Kidney (tissue), 14 donors: ENCODE results near the gene SLC4A8. TPM values are rescaled to one million over a fixed set of nuclear protein-coding genes. Genes with fewer than 3 reads are reported as not detected.
A peak's percentile ranks its signal among the peaks of the same experiment; 100 is the strongest.

ENCODE experiments used
- DNase-seq, 5 donors: peaks; one replicate each; pipeline ENCODE4 v3.0.0-alpha.2; 2013 to 2020
- FAIRE-seq: peaks from 2 replicates; lab custom pipeline; 2012; peaks lifted over from hg19 to GRCh38; lab: Jason Lieb, UNC
- H3K27ac ChIP-seq, 2 donors: one replicate each; pipeline ENCODE4 v1.7.0; 2013; ENCODE audit warnings: low read depth in 2 of 2, low read length in 2 of 2, inconsistent platforms in 1 of 2
- H3K27me3 ChIP-seq: one replicate; pipeline ENCODE4 v1.7.1; 2013; ENCODE audit warnings: low read length, inconsistent platforms; ENCODE audit not compliant: control insufficient read depth, insufficient read depth
- H3K36me3 ChIP-seq, 3 donors: one replicate each; pipeline versions ENCODE4 v1.7.0 to v1.7.1; 2013; ENCODE audit warnings: low read length in 3 of 3, control low read depth in 1 of 3, inconsistent platforms in 1 of 3; ENCODE audit not compliant: insufficient read depth in 3 of 3, control insufficient read depth in 2 of 3
- H3K4me1 ChIP-seq, 3 donors: one replicate each; pipeline versions ENCODE4 v1.7.0 to v1.7.1; 2013; ENCODE audit warnings: low read length in 3 of 3, inconsistent platforms in 1 of 3, low read depth in 1 of 3; ENCODE audit not compliant: control insufficient read depth in 2 of 3, insufficient read depth in 2 of 3
- H3K4me3 ChIP-seq, 3 donors: one replicate each; pipeline versions ENCODE4 v1.7.0 to v1.8.1; 2013; ENCODE audit warnings: low read length in 3 of 3, control low read depth in 1 of 3, inconsistent platforms in 1 of 3
- H3K9ac ChIP-seq, 3 donors: one replicate each; pipeline versions ENCODE4 v1.7.0 to v1.7.1; 2013; ENCODE audit warnings: low read length in 3 of 3, control low read depth in 1 of 3, inconsistent platforms in 1 of 3
- H3K9me3 ChIP-seq, 3 donors: one replicate each; pipeline versions ENCODE4 v1.7.0 to v1.7.1; 2013; ENCODE audit warnings: low read length in 3 of 3, control low read depth in 1 of 3, inconsistent platforms in 1 of 3; ENCODE audit not compliant: control insufficient read depth in 2 of 3, insufficient read depth in 1 of 3
- intact Hi-C: fragments of 100-400 bp; cut with DNase I; formaldehyde crosslinking; loops from one replicate; pipeline ENCODE4 v1.11.1; 2022
- polyA plus RNA-seq: library from polyadenylated mRNA; stranded (reverse); fragments of 350-450 nt; fragmentation: Illumina TruSeq; extraction: RNeasy Lipid Tissue Mini Kit (QIAGEN cat#74804); gene quantifications from one replicate; pipeline ENCODE4 v1.2.3, GENCODE V29; 2014; ENCODE audit warnings: low read depth, low replicate concordance; ENCODE audit not compliant: insufficient read depth
- total RNA-seq: library from RNA; stranded (reverse); fragmentation: NEBNext Ultra II Directional; extraction: Animal tissue kit (Norgen Biotek cat#: 25700); gene quantifications from one replicate; pipeline ENCODE4 v1.2.1, GENCODE V29; 2021
- TF ChIP-seq, protein P1 (sequence below): IDR thresholded peaks from 3 replicates; pipeline ENCODE4 v1.5.1; 2012; ENCODE audit warnings: mild to moderate bottlenecking, moderate library complexity, borderline replicate concordance; ENCODE audit not compliant: insufficient read depth; ENCODE audit errors: extremely low read depth
- donor health status: control.
- donor health status: control.
- donor health status: control.
- donor health status: control.
- donor health status: control.
- donor health status: DM: yes; HTN: yes; CAD: no.
- donor health status: Normal renal cell carcinoma (clear cell type).

The SLC4A8 gene
- total and polyA plus RNA-seq, 2 donors from 2014 or later, result 2.4 to 3.4 TPM

DNA sequence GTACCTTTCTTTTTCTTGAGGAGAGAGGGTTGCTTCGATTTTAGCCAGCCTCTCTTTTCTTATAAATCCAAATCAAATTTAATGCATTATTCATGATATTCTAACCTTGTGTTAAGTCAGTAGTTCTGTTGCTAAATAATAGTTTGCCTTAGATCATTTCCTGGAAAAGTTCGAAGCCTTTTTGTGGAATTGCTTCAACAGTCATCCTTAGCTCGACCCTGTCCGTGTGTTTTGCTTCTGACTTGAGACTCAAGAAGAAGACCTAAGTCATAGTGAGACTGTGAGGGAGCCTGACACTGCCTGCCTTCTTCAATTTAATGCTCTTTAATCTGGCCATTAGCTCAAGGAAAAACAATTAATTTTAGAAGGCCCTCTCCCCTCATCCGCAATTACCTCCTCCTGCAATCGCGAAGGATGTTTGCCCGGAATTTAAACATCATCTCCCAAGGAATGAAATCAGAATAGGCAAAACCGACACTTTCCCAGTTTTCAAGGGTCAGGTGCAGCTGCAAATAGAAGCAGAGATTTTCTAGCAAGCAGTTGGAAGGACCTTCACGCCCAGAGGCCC lies 453 bp upstream of the SLC4A8 start:
- peak in 1 of 5 donors; percentile 16 for DNase-seq
- no peak overlapping the region for H3K27ac ChIP-seq
- no peaks in the 10 kb centered on the region for H3K27me3 ChIP-seq
- FAIRE-seq, result no peak
- no peak overlapping the region for H3K9ac ChIP-seq
- no peaks in the 10 kb centered on the region for H3K9me3 ChIP-seq
- TF ChIP-seq, protein P1, sequence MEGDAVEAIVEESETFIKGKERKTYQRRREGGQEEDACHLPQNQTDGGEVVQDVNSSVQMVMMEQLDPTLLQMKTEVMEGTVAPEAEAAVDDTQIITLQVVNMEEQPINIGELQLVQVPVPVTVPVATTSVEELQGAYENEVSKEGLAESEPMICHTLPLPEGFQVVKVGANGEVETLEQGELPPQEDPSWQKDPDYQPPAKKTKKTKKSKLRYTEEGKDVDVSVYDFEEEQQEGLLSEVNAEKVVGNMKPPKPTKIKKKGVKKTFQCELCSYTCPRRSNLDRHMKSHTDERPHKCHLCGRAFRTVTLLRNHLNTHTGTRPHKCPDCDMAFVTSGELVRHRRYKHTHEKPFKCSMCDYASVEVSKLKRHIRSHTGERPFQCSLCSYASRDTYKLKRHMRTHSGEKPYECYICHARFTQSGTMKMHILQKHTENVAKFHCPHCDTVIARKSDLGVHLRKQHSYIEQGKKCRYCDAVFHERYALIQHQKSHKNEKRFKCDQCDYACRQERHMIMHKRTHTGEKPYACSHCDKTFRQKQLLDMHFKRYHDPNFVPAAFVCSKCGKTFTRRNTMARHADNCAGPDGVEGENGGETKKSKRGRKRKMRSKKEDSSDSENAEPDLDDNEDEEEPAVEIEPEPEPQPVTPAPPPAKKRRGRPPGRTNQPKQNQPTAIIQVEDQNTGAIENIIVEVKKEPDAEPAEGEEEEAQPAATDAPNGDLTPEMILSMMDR, result no peak
- H3K36me3 ChIP-seq, result no peaks in the 10 kb centered on the region
- peaks cover 0 to 4% (median 0%) of the 10 kb centered on the region in 3 donors for H3K4me1 ChIP-seq
- peak overlapping the region in 2 of 3 donors; percentile 18 to 35 for H3K4me3 ChIP-seq
- intact Hi-C loops, result loop anchor here (10.0 kb wide), 1 partner anchor 111 kb away; no protein-coding TSS in a partner anchor

DNA sequence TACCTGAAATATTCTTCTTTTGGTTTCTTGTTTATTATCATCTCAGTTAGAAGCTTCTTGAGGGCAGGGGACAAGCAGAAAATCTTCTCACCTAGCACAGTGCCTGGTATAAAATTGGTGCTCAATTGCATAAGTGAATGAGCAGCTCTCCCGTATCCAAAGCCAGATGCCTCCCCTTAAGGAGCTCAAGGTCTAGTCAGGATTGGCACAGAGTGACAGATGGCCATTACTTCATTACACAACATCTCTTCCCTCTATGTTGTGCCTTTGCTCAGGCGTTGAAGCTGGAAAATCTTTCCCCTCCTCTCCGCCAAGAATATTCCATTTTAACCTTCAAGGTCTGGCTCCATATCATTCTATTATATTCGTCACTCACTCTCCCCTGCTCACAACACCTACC lies 3.6 kb downstream of the SLC4A8 start:
- intact Hi-C loops, result loop anchor here (10.0 kb wide), 1 partner anchor 107 kb away; no protein-coding TSS in a partner anchor

DNA sequence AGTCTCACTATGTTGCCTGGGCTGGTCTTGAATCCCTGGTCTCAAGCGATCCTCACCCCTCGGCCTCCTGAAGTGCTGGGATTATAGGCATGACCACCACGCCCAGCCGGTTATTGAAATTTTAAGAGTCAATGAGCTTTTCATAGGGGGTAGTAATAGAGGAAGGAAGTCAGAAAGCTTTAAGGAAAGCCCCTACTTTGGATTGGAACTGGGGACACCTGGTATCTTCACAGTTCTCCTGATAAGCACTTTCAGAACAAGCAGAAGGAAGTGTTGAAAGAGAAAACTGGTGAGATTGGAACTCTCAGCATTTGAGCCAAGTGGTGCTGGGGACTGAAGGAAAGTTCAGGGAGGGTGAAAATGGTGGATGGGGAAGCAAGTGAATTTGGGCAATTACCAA lies 5.1 kb downstream of the SLC4A8 start:
- FAIRE-seq (no peak), DNase-seq (no peak)
- intact Hi-C loops, result loop anchor here (10.0 kb wide), 1 partner anchor 105 kb away; no protein-coding TSS in a partner anchor
- Histone ChIP-seq H3K36me3 (no peaks in the 10 kb centered on the region), H3K27ac (no peak overlapping the region), H3K4me1 (no peaks in the 10 kb centered on the region), H3K9ac (no peak overlapping the region), H3K9me3 (no peaks in the 10 kb centered on the region), H3K4me3 (no peak overlapping the region), H3K27me3 (no peaks in the 10 kb centered on the region)
- TF ChIP-seq, protein P1, result no peak

More for the DNA sequence above, 3.6 kb downstream of the SLC4A8 start:
- DNase-seq, result no peak
- Histone ChIP-seq H3K9ac (no peak overlapping the region), H3K27ac (no peak overlapping the region), H3K9me3 (no peaks in the 10 kb centered on the region), H3K4me3 (no peak overlapping the region), H3K27me3 (no peaks in the 10 kb centered on the region), H3K4me1 (peaks cover 0 to 4% (median 0%) of the 10 kb centered on the region in 3 donors), H3K36me3 (no peaks in the 10 kb centered on the region)
- FAIRE-seq, result no peak
- TF ChIP-seq, protein P1, result no peak
